GM21717 (cell line): ENCODE data around the gene CSN3.

Source experiments
- ATAC-seq: cut with Tn5 transposase; IDR thresholded peaks from one replicate; pipeline ENCODE4 v1.9.1; 2021; ENCODE audit warnings: mild to moderate bottlenecking, moderate library complexity; ENCODE audit not compliant: unreplicated experiment

CSN3 gene

DNA sequence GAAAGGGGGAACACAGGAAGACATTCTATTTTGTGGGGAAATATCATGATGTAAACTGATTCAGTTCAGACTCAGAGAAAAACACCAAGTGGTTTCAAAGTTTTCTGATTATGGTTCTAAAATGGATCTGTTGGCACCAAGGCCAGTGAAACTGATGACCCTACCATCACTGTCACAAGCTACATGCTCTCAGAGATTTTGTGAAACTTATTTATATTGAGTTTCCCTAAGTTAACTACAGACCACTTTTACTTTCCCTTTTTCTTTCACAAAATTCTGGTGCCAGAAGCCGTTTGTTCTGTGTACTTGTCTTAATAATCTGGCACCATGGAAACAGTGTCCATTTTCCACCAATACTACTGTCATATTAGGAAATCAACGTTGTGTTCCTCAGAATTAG lies 48.9 kb downstream of the CSN3 start:
- ATAC-seq, result no peak

DNA sequence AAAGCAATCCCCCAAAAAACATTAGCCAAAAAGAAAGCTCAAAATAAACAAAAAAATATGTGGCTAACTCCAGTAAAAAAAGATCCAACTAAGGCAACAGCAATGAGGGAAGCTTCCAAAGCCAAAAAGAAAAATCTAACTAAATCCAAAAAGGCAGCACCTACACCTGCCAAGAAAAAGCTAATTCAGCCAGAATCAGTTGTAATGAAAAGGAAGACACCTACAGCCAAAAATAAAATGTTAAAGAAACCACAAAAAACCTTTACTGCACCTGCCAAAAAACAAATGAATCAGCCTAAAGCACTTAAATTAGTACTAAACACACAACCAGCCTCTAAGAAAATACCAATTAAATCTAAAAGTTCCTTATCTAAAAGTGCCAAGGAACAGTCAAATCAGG lies 55.2 kb downstream of the CSN3 start:
- no peak for ATAC-seq

DNA sequence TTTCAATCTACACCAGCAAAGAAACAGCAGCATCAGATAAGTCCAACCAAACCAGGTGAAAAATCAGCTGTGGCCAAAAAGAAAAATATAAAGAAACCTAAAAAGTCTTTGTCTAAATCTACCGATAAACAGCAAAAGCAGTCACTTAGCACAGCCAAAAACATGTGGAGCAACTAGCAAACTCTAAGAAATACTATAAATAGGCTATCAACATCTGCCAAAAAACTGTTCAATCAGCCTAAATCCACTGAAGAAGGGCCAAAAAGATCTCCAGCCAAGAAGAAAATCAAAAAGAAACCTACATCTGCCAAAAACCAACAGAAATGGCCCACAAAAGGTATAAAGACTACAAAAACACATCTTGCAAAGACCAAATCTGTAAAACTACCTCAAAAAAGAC lies 55.7 kb downstream of the CSN3 start:
- no peak for ATAC-seq

DNA sequence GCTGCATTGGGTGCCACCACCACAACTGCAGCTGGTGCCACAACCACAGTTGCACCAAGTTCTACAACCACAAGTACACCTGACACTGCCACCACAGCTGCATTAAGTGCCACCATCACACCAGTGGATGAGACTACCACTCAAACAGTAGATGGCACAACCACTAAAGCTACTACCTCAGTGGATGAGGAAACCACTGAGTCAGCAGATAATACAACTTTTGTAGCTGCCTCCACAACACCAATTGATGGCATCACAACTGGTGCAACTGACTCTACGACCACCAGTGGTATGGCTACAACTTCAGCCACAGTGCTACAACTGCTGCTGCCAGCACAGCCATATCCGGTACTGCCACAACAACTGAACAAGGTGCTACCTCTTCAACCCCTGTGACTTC lies 57.2 kb downstream of the CSN3 start:
- no peak for ATAC-seq

- no peak for ATAC-seq
These were observed 57.8 kb downstream of the CSN3 start for GRCh38 chr4:70300215-70300614.
